Gastroesophageal sphincter (tissue), 4 donors: ENCODE results near the gene SMIM13. TPM values are rescaled to one million over a fixed set of nuclear protein-coding genes. Genes with fewer than 3 reads are reported as not detected.

Experiments used
- ATAC-seq: fragments of 150-250 bp; one replicate; pipeline ENCODE4 v1.9.1; 2016; ENCODE audit warnings: mild to moderate bottlenecking, moderate library complexity
- H3K27ac ChIP-seq, 4 donors: fragments of 200-600 bp; sonication (generic) in 3 of 4; 1 replicate in 3 of 4; 2 replicates in 1 of 4; pipeline ENCODE4 v1.5.1; 2016 to 2019
- H3K27me3 ChIP-seq: fragments of 200-600 bp; sonication (generic); one replicate; pipeline ENCODE4 v1.5.1; 2019
- H3K36me3 ChIP-seq, 2 donors: fragments of 200-600 bp; sonication (generic); one replicate each; pipeline ENCODE4 v1.5.1; 2019; ENCODE audit warnings: control low read depth in 1 of 2
- H3K4me1 ChIP-seq, 3 donors: fragments of 200-600 bp; sonication (generic); 1 replicate in 2 of 3; 2 replicates in 1 of 3; pipeline ENCODE4 v1.5.1; 2016 to 2019; ENCODE audit warnings: control low read depth in 2 of 3
- H3K4me3 ChIP-seq, 2 donors: fragments of 200-600 bp; sonication (generic); one replicate each; pipeline ENCODE4 v1.5.1; 2019; ENCODE audit warnings: mild to moderate bottlenecking in 1 of 2, moderate library complexity in 1 of 2
- H3K9me3 ChIP-seq, 3 donors: fragments of 200-600 bp; sonication (generic); one replicate each; pipeline ENCODE4 v1.5.1; 2017 to 2019; ENCODE audit warnings: control low read depth in 2 of 3
- CTCF ChIP-seq, 4 experiments: fragments of 200-600 bp in 2 of 4; fragments of 450-650 bp in 2 of 4; sonication (generic) in 1 of 4; IDR thresholded peaks; one replicate each; pipeline ENCODE4 v1.5.1; 2017 to 2019; ENCODE audit warnings: antibody characterized with exemption in 4 of 4, mild to moderate bottlenecking in 2 of 4, moderate library complexity in 2 of 4
- EP300 ChIP-seq: sonication (generic); formaldehyde crosslinking; IDR thresholded peaks from one replicate; pipeline ENCODE4 v1.6.1; 2017; ENCODE audit warnings: antibody characterized with exemption, mild to moderate bottlenecking
- POLR2A ChIP-seq, 2 donors: fragments of 450-650 bp; IDR thresholded peaks; one replicate each; pipeline ENCODE4 v1.6.1; 2017; ENCODE audit warnings: antibody characterized with exemption in 2 of 2, mild to moderate bottlenecking in 2 of 2, moderate library complexity in 1 of 2
- POLR2AphosphoS5 ChIP-seq: sonication (generic); formaldehyde crosslinking; IDR thresholded peaks from one replicate; pipeline ENCODE4 v1.6.1; 2017; ENCODE audit warnings: antibody characterized with exemption
- WGBS, 2 donors: methylation state at CpG; one replicate each; pipeline ENCODE4 v1.1.5; 2018; ENCODE audit warnings: low coverage in 1 of 2; 5-methylcytosine and 5-hydroxymethylcytosine counted together
- total RNA-seq, 4 donors: library from RNA; depleted of rRNA; stranded (reverse); fragments of >200 nt; gene quantifications; one replicate each; pipeline ENCODE4 v1.1.0, GENCODE V29; 2016

The SMIM13 gene
- total RNA-seq, 4 donors from 2014 or later = 8.3 to 13.5 (median 12.5) TPM

- no peaks in the 10 kb centered on the region for H3K36me3 ChIP-seq
- no peak for ATAC-seq
- TF ChIP-seq CTCF (IDR thresholded peaks at IDR 0.05) = no peak
- H3K4me3 ChIP-seq = no peak overlapping the region
- 90 to 100% methylated on average over 1 to 5 of the region's 5 CpGs for WGBS, 2 donors
- no peak overlapping the region for H3K27ac ChIP-seq
- H3K4me1 ChIP-seq = no peaks in the 10 kb centered on the region
- no peaks in the 10 kb centered on the region for H3K9me3 ChIP-seq
- H3K27me3 ChIP-seq = peaks cover 25% of the 10 kb centered on the region
Observed at GRCh38 chr6:11053307-11053706, 40.3 kb upstream of the SMIM13 start.

- Histone ChIP-seq H3K4me3 (no peak overlapping the region), H3K27ac (no peak overlapping the region), H3K4me1 (no peaks in the 10 kb centered on the region), H3K27me3 (peaks cover 12% of the 10 kb centered on the region), H3K36me3 (no peaks in the 10 kb centered on the region), H3K9me3 (no peaks in the 10 kb centered on the region)
- 83 to 100% methylated on average over 1 of the region's 1 CpG for WGBS, 2 donors
- TF ChIP-seq EP300 (no peak), POLR2A (IDR thresholded peaks at IDR 0.05) (no peak), CTCF (IDR thresholded peaks at IDR 0.05) (no peak), POLR2AphosphoS5 (no peak)
- ATAC-seq = no peak
Observed at GRCh38 chr6:11054722-11055121, 38.9 kb upstream of the SMIM13 start.

GRCh38 chr6:11055127-11055627 lies 38.5 kb upstream of the SMIM13 start:
- no peak for ATAC-seq
- WGBS, 2 donors = 34 to 53% methylated on average over 4 of the region's 4 CpGs
- no peaks in the 10 kb centered on the region for H3K36me3 ChIP-seq

GRCh38 chr6:11056871-11057270 lies 36.8 kb upstream of the SMIM13 start:
- no peak overlapping the region for H3K27ac ChIP-seq
- H3K4me1 ChIP-seq = no peaks in the 10 kb centered on the region
- H3K27me3 ChIP-seq = no peaks in the 10 kb centered on the region
- no peak overlapping the region for H3K4me3 ChIP-seq
- no peak for TF ChIP-seq POLR2A (IDR thresholded peaks at IDR 0.05)
- ATAC-seq = no peak
- no peaks in the 10 kb centered on the region for H3K9me3 ChIP-seq
- 56 to 82% methylated on average over 1 of the region's 1 CpG for WGBS, 2 donors
- H3K36me3 ChIP-seq = no peaks in the 10 kb centered on the region

More at GRCh38 chr6:11055127-11055627, 38.5 kb upstream of the SMIM13 start:
- Histone ChIP-seq H3K27me3 (peaks cover 8% of the 10 kb centered on the region), H3K27ac (no peak overlapping the region), H3K9me3 (no peaks in the 10 kb centered on the region), H3K4me1 (no peaks in the 10 kb centered on the region), H3K4me3 (no peak overlapping the region)
- no peak for TF ChIP-seq CTCF (IDR thresholded peaks at IDR 0.05)
- TF ChIP-seq POLR2AphosphoS5 = no peak
- no peak for TF ChIP-seq EP300
- no peak for TF ChIP-seq POLR2A (IDR thresholded peaks at IDR 0.05)

- Histone ChIP-seq H3K36me3 (no peaks in the 10 kb centered on the region), H3K27ac (no peak overlapping the region), H3K4me1 (no peaks in the 10 kb centered on the region), H3K9me3 (no peaks in the 10 kb centered on the region), H3K27me3 (no peaks in the 10 kb centered on the region), H3K4me3 (no peak overlapping the region)
- 83 to 100% methylated on average over 2 to 3 of the region's 5 CpGs for WGBS, 2 donors
- TF ChIP-seq CTCF (IDR thresholded peaks at IDR 0.05) (no peak), EP300 (no peak), POLR2A (IDR thresholded peaks at IDR 0.05) (no peak)
- no peak for ATAC-seq
Observed at GRCh38 chr6:11058406-11058805, 35.2 kb upstream of the SMIM13 start.
